GM21737 (cell line): ENCODE results near the gene CDCA8.
"Not testable (repeated sequence)": the region's sequence is repeated elsewhere in the genome, so short reads cannot be mapped to it uniquely, and the experiment has no call there.

Experiments
- ATAC-seq: cut with Tn5 transposase; IDR thresholded peaks from one replicate; pipeline ENCODE4 v1.9.1; 2021; ENCODE audit warnings: mild to moderate bottlenecking, moderate library complexity; ENCODE audit not compliant: unreplicated experiment

The CDCA8 gene

DNA sequence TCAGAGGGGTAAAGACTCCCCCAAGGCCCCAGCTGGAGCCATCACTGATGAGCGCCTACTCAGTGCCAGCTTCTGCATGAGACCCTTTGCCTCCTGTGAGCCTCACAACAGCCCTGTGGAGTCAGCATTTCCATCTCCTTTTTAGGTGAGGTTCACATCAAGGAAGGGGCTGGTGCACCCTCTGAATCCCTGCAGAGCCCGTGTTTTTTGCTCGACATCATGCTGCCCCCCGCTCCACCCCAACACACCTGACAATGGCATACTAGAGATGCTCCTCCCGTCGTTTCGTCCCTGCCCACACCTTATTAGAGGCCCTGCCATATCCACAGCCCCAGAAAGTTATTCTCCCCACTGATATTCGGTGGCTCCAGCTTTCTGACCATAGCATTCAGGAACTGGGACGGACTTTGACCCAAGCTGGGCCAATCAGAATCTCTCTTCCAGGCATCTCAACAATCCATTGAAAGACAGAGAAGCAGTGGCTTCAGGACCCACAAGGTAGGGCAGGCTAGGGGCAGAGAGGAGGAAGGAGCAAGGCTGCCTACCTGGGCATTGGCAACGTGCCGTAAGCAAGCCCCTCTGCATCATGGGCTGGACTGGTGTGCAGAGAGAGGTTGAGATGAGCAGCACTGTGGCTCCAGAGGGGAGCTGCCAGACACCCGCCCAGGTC lies 39.9 kb downstream of the CDCA8 start:
- no peak for ATAC-seq

DNA sequence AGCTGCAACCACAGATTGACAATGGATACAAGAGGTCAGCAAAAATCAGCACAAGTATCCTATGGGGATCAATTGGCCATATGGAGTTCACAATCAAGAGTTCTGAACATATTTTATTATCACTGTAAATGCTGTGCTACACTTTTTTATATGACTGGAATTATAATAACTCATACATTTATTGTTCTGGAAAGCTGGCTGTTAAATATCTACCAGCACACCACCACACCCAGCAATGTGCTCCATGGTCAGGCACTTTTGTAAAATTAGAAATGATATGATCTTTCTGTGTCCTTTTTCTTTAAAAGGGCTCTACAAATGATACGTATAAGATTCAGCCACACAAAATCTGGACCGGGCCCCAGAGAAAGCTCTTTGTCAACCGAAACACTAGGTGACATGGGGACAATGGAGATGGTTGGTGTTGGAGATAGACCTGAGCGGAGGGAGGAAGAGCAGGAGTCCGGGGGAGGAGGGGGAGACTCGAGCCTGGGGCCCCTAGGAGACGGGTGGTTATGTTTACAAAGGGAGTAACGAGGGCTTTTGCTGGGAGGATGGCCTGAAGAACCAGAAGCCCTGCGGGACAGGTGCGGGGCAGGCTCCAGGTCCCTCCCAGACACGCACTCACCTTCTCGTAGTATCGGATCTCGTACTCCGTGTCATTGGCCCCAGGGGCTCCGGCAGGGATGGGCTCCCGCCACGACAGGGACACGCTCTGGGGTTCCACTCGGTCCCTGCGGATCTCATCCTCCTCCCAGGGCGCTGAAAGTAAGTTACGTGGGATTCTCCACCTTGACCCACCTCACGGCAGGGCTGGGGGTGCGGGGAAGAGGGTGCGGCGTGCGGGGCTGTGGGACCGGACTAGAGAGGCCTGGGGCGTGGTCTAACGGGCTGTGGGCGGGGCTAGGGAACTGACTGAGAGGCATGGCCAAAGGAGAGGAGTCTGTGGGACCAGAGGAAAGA lies 42.6 kb downstream of the CDCA8 start:
- no peak for ATAC-seq

- ATAC-seq: not testable (repeated sequence)
These were observed 45.7 kb downstream of the CDCA8 start for GRCh38 chr1:37737975-37738374.

GRCh38 chr1:37738619-37739018 lies 46.3 kb downstream of the CDCA8 start:
- ATAC-seq: not testable (repeated sequence)

- no peak for ATAC-seq
These were observed 46.9 kb downstream of the CDCA8 start for GRCh38 chr1:37739222-37739621.

DNA sequence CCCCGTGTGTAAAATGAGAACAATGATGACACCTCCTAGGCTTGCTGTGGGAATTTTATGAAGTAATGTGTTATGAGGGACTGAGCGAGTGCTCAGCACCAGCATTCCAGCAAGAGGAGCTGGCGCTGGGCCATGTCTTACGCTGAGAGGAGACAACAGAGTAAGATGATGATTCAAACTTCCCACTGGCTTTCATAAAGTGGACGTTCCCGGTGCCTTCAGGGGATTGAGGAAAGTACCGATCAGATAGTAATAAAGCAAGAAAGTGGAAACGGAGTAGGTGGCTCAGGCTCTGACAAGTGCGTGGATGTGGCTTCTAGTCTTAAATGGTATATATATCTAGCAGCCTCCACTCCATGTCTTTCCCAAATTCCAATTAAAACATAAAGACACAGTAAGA lies 48.8 kb downstream of the CDCA8 start:
- no peak for ATAC-seq

DNA sequence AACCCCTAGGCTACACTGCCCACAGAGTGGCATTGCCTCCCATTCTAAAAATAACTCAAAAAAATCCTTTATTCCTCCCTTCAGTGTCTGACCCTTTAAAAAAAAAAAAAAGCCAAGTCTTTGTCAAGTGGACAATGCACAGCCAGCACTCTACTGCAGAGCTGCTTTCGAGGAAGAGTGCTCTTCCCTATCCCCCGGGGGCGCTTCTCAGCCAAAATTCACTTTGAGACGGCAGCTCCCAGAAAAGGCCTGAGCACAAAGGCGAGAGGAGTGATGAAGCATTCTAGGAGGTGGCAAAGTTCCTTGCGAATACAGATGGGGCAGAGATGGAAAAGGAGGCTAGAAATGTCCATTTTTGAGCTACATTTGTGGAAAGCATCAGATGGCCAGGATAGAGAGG lies 49.3 kb downstream of the CDCA8 start:
- ATAC-seq: no peak

GRCh38 chr1:37746806-37747205 lies 54.5 kb downstream of the CDCA8 start:
- no peak for ATAC-seq

- no peak for ATAC-seq
These were observed 56.2 kb downstream of the CDCA8 start for GRCh38 chr1:37748565-37748964.

DNA sequence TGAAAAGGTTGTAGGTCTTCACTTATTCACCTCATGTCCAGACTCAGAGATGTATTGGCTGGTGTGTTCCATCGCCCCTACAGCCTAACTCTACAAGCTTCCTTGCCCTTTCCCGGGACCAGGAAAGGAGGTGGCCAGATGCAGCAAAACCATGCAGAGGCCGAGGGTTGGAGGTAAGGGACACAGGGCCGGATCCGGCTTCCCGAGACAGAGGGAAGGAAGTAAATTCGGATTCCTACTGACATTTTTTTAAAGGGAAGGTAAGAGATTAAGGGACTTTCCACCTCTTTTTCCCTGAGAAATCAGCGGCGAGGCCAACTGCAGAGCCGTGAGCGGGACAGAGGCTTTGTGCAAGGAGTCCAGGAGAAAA lies 59.9 kb downstream of the CDCA8 start:
- ATAC-seq: no peak

- no peak for ATAC-seq
These were observed 60.5 kb downstream of the CDCA8 start for GRCh38 chr1:37752583-37753471.

DNA sequence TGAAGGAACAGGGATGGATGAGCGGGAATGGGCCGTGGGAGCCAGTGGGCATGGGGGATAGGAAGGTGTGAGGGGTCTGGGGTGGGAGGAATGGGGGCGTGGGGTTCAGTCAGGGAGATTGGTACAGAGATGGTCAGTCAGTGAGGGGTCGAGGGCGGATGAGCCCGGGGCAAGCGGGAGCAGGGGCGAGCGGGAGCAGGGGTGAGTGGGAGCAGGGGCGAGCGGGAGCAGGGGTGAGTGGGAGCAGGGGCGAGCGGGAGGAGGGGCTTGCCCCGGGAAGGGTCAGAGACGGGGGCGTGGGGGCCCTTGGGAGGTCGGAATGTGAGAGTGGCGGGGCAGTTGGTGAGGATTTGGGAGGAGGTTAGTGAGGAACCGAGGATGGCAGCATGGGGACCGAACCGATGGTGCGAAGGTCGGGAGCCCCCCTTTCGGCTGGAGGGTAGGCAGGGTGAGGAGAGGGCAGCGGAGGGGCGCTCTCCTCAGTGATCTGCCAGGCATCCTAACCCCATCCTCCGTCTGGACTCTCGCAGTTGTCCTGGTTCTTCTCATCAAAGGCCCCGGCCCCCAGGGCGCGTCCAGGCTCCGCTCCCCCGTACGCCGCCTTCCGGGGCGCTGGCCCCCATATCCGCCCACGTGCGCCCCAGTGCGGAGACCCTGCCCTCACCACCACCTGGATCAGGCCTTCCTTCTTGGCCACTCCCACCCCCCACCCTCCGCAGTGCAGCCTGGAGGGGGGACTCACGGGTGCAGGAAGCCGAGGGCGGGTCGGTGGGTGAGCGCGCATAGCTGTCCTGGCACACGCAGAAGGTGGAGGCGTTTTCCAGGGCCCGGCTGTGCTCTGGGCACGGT lies 61.4 kb downstream of the CDCA8 start:
- ATAC-seq: no peak

GRCh38 chr1:37755290-37755689 lies 63.0 kb downstream of the CDCA8 start:
- no peak for ATAC-seq

DNA sequence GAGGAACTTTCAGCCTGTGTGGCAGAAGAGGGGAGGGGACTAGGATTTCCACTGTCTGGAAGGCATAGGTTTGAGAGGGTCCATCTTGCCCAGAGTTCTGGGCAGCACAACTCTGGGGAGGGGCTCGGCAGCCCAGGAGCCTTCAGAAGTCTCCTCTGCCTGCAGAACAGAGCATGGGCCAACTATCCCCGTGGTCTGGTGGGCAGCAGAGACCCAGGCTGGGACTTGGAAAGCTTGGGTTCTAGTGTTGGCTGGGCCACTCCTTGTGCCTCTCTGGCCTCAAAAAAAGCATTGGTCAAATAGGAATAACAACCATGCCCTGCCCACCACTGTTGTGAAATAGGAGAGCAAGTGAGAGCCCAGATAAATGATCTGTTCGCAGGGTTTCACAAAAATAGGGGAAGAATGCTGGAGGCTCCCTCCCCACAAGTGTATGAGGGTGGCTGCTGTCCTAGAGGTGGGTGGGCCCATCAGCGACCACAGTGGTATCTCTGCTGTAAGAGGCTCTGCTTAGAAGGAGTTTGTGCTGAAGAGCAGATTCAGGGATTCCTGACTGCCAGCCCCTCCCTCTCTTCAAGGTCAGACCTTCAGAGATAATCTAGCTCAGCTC lies 63.7 kb downstream of the CDCA8 start:
- no peak for ATAC-seq
